Stomach (tissue), 9 donors: ENCODE data around the gene RABEP2. TPM values are rescaled to one million over a fixed set of nuclear protein-coding genes. Genes with fewer than 3 reads are reported as not detected.

ENCODE experiments used
- DNase-seq, 2 donors: peaks; one replicate each; pipeline versions ENCODE4 v3.0.0 to v3.0.0-alpha.2; 2013 to 2019
- H3K27ac ChIP-seq, 5 donors: fragments of 200-600 bp in 4 of 5; sonication (generic) in 4 of 5; one replicate each; pipeline ENCODE4 v1.5.1; 2013 to 2019; ENCODE audit warnings: mild to moderate bottlenecking in 1 of 5, moderate library complexity in 1 of 5
- H3K27me3 ChIP-seq, 3 donors: fragments of 200-600 bp; sonication (generic); one replicate each; pipeline ENCODE4 v1.5.1; 2017 to 2019; ENCODE audit warnings: mixed run types in 1 of 3
- H3K36me3 ChIP-seq, 4 donors: fragments of 200-600 bp; sonication (generic); 1 replicate in 3 of 4; 2 replicates in 1 of 4; pipeline ENCODE4 v1.5.1; 2016 to 2019
- H3K4me1 ChIP-seq, 4 donors: fragments of 200-600 bp; sonication (generic); one replicate each; pipeline ENCODE4 v1.5.1; 2016 to 2019
- H3K4me3 ChIP-seq, 4 donors: fragments of 200-600 bp; sonication (generic) in 3 of 4; one replicate each; pipeline ENCODE4 v1.5.1; 2016 to 2019; ENCODE audit warnings: mild to moderate bottlenecking in 1 of 4
- H3K9me3 ChIP-seq, 4 donors: fragments of 200-600 bp; sonication (generic); one replicate each; pipeline ENCODE4 v1.5.1; 2016 to 2019
- CTCF ChIP-seq, 7 experiments: fragments of 450-650 bp in 4 of 7; fragments of 200-600 bp in 3 of 7; sonication (generic) in 3 of 7; IDR thresholded peaks; one replicate each; pipeline ENCODE4 v1.5.1; 2016 to 2019; ENCODE audit warnings: antibody characterized with exemption in 7 of 7, control low read depth in 2 of 7, mild to moderate bottlenecking in 1 of 7
- EP300 ChIP-seq: sonication (generic); formaldehyde crosslinking; IDR thresholded peaks from one replicate; pipeline ENCODE4 v1.6.1; 2017; ENCODE audit warnings: antibody characterized with exemption
- POLR2A ChIP-seq, 4 donors: fragments of 450-650 bp; IDR thresholded peaks; one replicate each; pipeline ENCODE4 v1.6.1; 2016; ENCODE audit warnings: antibody characterized with exemption in 4 of 4, control low read depth in 2 of 4, mild to moderate bottlenecking in 1 of 4, moderate library complexity in 1 of 4
- POLR2AphosphoS5 ChIP-seq, 3 donors: sonication (generic); formaldehyde crosslinking; IDR thresholded peaks; one replicate each; pipeline ENCODE4 v1.6.1; 2016; ENCODE audit warnings: antibody characterized with exemption in 3 of 3
- WGBS, 5 donors: extraction: QIAGEN DNeasy Blood & Tissue Kit in 3 of 5; methylation state at CpG; one replicate each; pipeline versions ENCODE4 v1.1.5 to v1.1.7; 2013 to 2018; 5-methylcytosine and 5-hydroxymethylcytosine counted together
- intact Hi-C: fragments of 100-400 bp; cut with DNase I; formaldehyde crosslinking; loops from one replicate; pipeline ENCODE4 v1.15.1; 2023; ENCODE audit warnings: low total_unique reads
- polyA plus RNA-seq, 3 donors: library from polyadenylated mRNA; stranded (reverse); fragments of 200-250 nt; gene quantifications; one replicate each; pipeline ENCODE4 v1.2.3, GENCODE V29; 2013
- small RNA-seq, 4 donors: library from RNA; depleted of rRNA; stranded (forward); fragments of <200 nt; gene quantifications; one replicate each; pipeline ENCODE3, GENCODE V24; 2016
- total RNA-seq, 5 donors: library from RNA; depleted of rRNA; stranded (reverse); fragments of >200 nt; gene quantifications; one replicate each; pipeline versions ENCODE4 v1.1.0 to v1.2.3, GENCODE V29; 2014 to 2016
- donor health status: healthy with polysubstance abuse.
- donor health status: Bipolar disorder and iron deficiency.
- donor health status: healthy.

Gene RABEP2
- total and polyA plus RNA-seq, 8 donors, result 20.3 to 350 (median 33.7) TPM

GRCh38 chr16:28865001-28865688 is 59.9 kb downstream of the RABEP2 start:
- no peaks in the 10 kb centered on the region for H3K27me3 ChIP-seq
- peaks cover 20 to 38% (median 31%) of the 10 kb centered on the region in 4 donors for H3K4me1 ChIP-seq
- peaks cover 30 to 45% (median 42%) of the 10 kb centered on the region in 4 donors for H3K36me3 ChIP-seq
- H3K9me3 ChIP-seq, result no peaks in the 10 kb centered on the region
- no peak for TF ChIP-seq EP300
- TF ChIP-seq POLR2AphosphoS5 (IDR thresholded peaks at IDR 0.05), result no peak
- no peak for TF ChIP-seq POLR2A (IDR thresholded peaks at IDR 0.05)
- no peak for DNase-seq
- intact Hi-C loops, result loop anchor here (10.0 kb wide), 1 partner anchor 50 kb away; no protein-coding TSS in a partner anchor
- H3K4me3 ChIP-seq, result peak overlapping the region in 3 of 4 donors; percentile 84 to 86 (median 86)
- WGBS, 5 donors, result 79 to 82% (median 80%) methylated on average over 12 of the region's 12 CpGs
- H3K27ac ChIP-seq, result peak overlapping the region in 1 of 5 donors; percentile 94

GRCh38 chr16:28863929-28864793 is 60.9 kb downstream of the RABEP2 start:
- peak in 1 of 2 donors; percentile 63 for DNase-seq
- WGBS, 5 donors, result 1 to 4% (median 2%) methylated on average over 39 to 42 of the region's 42 CpGs
- H3K27ac ChIP-seq, result peak overlapping the region; percentile 92 to 95 (median 93)
- H3K27me3 ChIP-seq, result no peaks in the 10 kb centered on the region
- H3K36me3 ChIP-seq, result peaks cover 20 to 35% (median 32%) of the 10 kb centered on the region in 4 donors
- intact Hi-C loops, result loop anchor here (10.0 kb wide), 1 partner anchor 51 kb away; no protein-coding TSS in a partner anchor
- H3K9me3 ChIP-seq, result no peaks in the 10 kb centered on the region
- TF ChIP-seq POLR2A (IDR thresholded peaks at IDR 0.05) (no peak), POLR2AphosphoS5 (IDR thresholded peaks at IDR 0.05) (no peak), EP300 (no peak), CTCF (IDR thresholded peaks at IDR 0.05) (no peak)
- peak overlapping the region; percentile 80 to 86 (median 85) for H3K4me3 ChIP-seq
- peaks cover 20 to 38% (median 31%) of the 10 kb centered on the region in 4 donors for H3K4me1 ChIP-seq

- H3K27ac ChIP-seq, result no peak overlapping the region
- intact Hi-C loops, result no loop called here
- no peak for TF ChIP-seq CTCF (IDR thresholded peaks at IDR 0.05)
- no peak for TF ChIP-seq POLR2A (IDR thresholded peaks at IDR 0.05)
- no peak for TF ChIP-seq POLR2AphosphoS5 (IDR thresholded peaks at IDR 0.05)
- no peak for TF ChIP-seq EP300
- no peak for DNase-seq
- H3K4me1 ChIP-seq, result peaks cover 6 to 12% (median 10%) of the 10 kb centered on the region in 4 donors
- no peaks in the 10 kb centered on the region for H3K9me3 ChIP-seq
- no peaks in the 10 kb centered on the region for H3K27me3 ChIP-seq
- 78 to 95% (median 90%) methylated on average over 4 of the region's 4 CpGs for WGBS, 5 donors
- H3K4me3 ChIP-seq, result no peak overlapping the region
- no peaks in the 10 kb centered on the region for H3K36me3 ChIP-seq
These were observed 65.7 kb downstream of the RABEP2 start for GRCh38 chr16:28859326-28859725.

- no peak for DNase-seq
- TF ChIP-seq POLR2AphosphoS5 (IDR thresholded peaks at IDR 0.05) (no peak), EP300 (no peak), CTCF (IDR thresholded peaks at IDR 0.05) (no peak), POLR2A (IDR thresholded peaks at IDR 0.05) (no peak)
- intact Hi-C loops, result no loop called here
- Histone ChIP-seq H3K9me3 (no peaks in the 10 kb centered on the region), H3K4me3 (no peak overlapping the region), H3K36me3 (no peaks in the 10 kb centered on the region), H3K27me3 (no peaks in the 10 kb centered on the region), H3K27ac (no peak overlapping the region), H3K4me1 (peaks cover 4 to 9% (median 7%) of the 10 kb centered on the region in 4 donors)
- WGBS, 5 donors, result 85 to 96% (median 92%) methylated on average over 8 of the region's 8 CpGs
These were observed 66.6 kb downstream of the RABEP2 start for GRCh38 chr16:28858421-28858820.

Small RNA genes within 50 kb of the gene (small RNA-seq; reads per million reads assigned to genes)
- gene RF00416, result 0 reads per million in 4 donors

Other genes with a start within 250 kb of the RABEP2 start
- 100 to 1,000 TPM; 147 to 878 (median 271) TPM for gene EIF3C, start 213.8 kb downstream of the RABEP2 start, total RNA-seq
- 1,000 to 10,000 TPM in 1 of 3 donors, 100 to 1,000 TPM in 2; 590 to 1,037 (median 927) TPM for gene EIF3C, start 213.8 kb downstream of the RABEP2 start, polyA plus RNA-seq
- gene NPIPB9, start 173.5 kb downstream of the RABEP2 start, total RNA-seq, result 10 to 100 TPM in 2 of 5 donors, 1 to 10 TPM in 2, not detected in 1; 7.1 to 24.3 (median 10.1) TPM
- under 1 TPM in 1 of 3 donors, not detected in 2; 0.40 TPM for gene NPIPB9, start 173.5 kb downstream of the RABEP2 start, polyA plus RNA-seq
- 100 to 1,000 TPM in 2 of 5 donors, 10 to 100 TPM in 3; 51.0 to 644 (median 88.8) TPM for gene ATXN2L, start 102.2 kb downstream of the RABEP2 start, total RNA-seq
- 10 to 100 TPM; 24.4 to 60.1 (median 57.3) TPM for gene ATXN2L, start 102.2 kb downstream of the RABEP2 start, polyA plus RNA-seq
- 100 to 1,000 TPM in 1 of 5 donors, 10 to 100 TPM in 4; 49.8 to 186 (median 68.8) TPM for gene TUFM, start 78.9 kb downstream of the RABEP2 start, total RNA-seq
- 100 to 1,000 TPM; 128 to 286 (median 145) TPM for gene TUFM, start 78.9 kb downstream of the RABEP2 start, polyA plus RNA-seq
- gene SH2B1, start 61.4 kb downstream of the RABEP2 start, total RNA-seq, result 100 to 1,000 TPM in 1 of 5 donors, 10 to 100 TPM in 2, 1 to 10 TPM in 2; 6.4 to 115 (median 27.1) TPM
- gene SH2B1, start 61.4 kb downstream of the RABEP2 start, polyA plus RNA-seq, result 10 to 100 TPM; 21.5 to 35.6 (median 32.2) TPM
- 10 to 100 TPM in 1 of 5 donors, 1 to 10 TPM in 1, under 1 TPM in 1, not detected in 2; 0.43 to 21.7 (median 3.6) TPM for gene ATP2A1, start 46.8 kb downstream of the RABEP2 start, total RNA-seq
- 1 to 10 TPM in 1 of 3 donors, under 1 TPM in 2; 0.12 to 1.4 (median 0.85) TPM for gene ATP2A1, start 46.8 kb downstream of the RABEP2 start, polyA plus RNA-seq
- under 1 TPM in 2 of 5 donors, not detected in 3; 0.29 to 0.92 TPM for gene CD19, start 6.7 kb upstream of the RABEP2 start, total RNA-seq
- 1 to 10 TPM in 1 of 3 donors, under 1 TPM in 2; 0.31 to 3.8 (median 0.56) TPM for gene CD19, start 6.7 kb upstream of the RABEP2 start, polyA plus RNA-seq
- gene NFATC2IP, start 25.7 kb upstream of the RABEP2 start, total RNA-seq, result 100 to 1,000 TPM in 2 of 5 donors, 10 to 100 TPM in 3; 22.8 to 265 (median 68.0) TPM
- gene NFATC2IP, start 25.7 kb upstream of the RABEP2 start, polyA plus RNA-seq, result 10 to 100 TPM; 10.4 to 18.0 (median 13.1) TPM
- gene SPNS1, start 49.5 kb upstream of the RABEP2 start, total RNA-seq, result 10 to 100 TPM in 4 of 5 donors, 1 to 10 TPM in 1; 6.1 to 24.2 (median 15.6) TPM
- 10 to 100 TPM; 26.7 to 48.3 (median 31.6) TPM for gene SPNS1, start 49.5 kb upstream of the RABEP2 start, polyA plus RNA-seq
- 10 to 100 TPM in 1 of 5 donors, 1 to 10 TPM in 3, not detected in 1; 1.3 to 26.8 (median 4.8) TPM for gene LAT, start 59.8 kb upstream of the RABEP2 start, total RNA-seq
- gene LAT, start 59.8 kb upstream of the RABEP2 start, polyA plus RNA-seq, result 10 to 100 TPM in 1 of 3 donors, 1 to 10 TPM in 2; 7.3 to 15.5 (median 8.4) TPM